22Rv1 (cell line): ENCODE data around the gene UNC5C.

Experiments
- CTCF ChIP-seq: fragments of 450-650 bp; IDR thresholded peaks from 2 replicates; pipeline ENCODE4 v1.5.1; 2017; ENCODE audit warnings: mild to moderate bottlenecking
- ZFX ChIP-seq: fragments of 450-650 bp; IDR thresholded peaks from 2 replicates; pipeline ENCODE4 v1.6.1; 2017; ENCODE audit warnings: antibody characterized with exemption, borderline replicate concordance

GRCh38 chr4:95304898-95305297 lies 243.9 kb downstream of the UNC5C start:
- TF ChIP-seq CTCF: no peak
- TF ChIP-seq ZFX: no peak
